Measurements from ENCODE around the gene TDRD7.

The TDRD7 gene

DNA sequence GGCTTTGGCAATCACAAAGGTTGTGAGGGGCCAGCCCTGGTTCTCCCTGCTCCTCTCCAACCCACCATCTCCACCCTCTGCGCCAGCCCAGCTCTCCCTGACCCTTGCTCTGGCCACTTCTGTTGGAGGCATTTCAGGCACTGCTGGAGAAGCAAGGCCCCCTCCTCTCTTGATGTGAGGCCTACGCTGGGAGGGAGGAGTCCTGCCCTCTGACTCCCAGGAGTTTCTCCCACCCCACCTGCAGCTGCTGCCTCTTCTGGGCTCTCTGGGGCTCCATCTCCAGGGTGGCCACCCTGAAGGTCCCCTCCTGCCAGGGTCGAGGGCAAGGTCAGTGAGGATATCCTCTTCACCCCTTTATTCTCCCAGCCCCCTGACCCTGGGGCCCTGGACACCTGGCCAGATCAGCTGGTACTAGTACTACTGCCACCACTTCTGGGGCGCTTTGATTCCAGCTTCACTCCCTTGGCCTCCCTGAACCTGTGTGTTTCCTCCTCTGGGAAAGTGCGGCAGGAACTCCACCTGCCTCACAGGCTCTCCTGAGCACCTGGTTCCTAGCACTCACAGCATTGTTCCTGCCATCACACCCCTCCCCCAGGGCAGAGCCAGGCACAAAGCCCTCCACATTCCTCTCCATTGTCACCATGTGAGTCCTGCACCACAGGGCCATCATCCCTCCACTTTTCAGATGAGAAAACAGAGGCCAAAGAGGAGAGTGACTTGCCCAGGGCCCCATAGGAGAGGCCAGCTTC, 23.8 kb upstream of the TDRD7 start:
- DNase-seq: no peak

GRCh38 chr9:97388721-97389238, 23.1 kb upstream of the TDRD7 start:
- DNase-seq: no peak

GRCh38 chr9:97389249-97389648, 22.6 kb upstream of the TDRD7 start:
- no peak for DNase-seq

DNA sequence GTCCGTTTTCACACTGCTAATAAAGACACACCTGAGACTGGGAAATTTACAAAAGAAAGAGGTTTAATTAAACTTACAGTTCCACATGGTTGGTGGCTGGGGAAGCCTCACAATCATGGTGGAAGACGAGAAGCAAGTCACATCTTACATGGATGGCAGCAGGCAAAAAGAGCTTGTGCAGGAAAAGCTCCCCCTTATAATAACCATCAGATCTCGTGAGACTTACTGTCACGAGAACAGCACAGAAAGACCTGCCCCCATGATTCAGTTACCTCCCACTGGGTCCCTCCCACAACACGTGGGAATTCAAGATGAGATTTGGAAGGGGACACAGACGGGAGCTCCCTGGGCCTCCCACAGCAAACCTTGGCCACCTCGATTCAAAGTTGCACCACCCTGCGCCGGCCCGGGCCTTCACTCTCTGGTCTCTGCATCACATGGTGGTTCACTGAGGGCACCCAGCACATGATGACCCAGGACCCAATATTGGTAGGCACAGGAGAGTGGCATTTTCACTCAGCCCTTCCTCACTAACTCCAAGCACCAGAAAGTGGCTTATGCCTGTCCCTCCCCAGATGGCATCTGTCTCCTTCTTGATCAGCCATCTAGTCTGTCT, 21.0 kb upstream of the TDRD7 start:
- DNase-seq: no peak

GRCh38 chr9:97394881-97395280, 17.0 kb upstream of the TDRD7 start:
- no peak for DNase-seq

DNA sequence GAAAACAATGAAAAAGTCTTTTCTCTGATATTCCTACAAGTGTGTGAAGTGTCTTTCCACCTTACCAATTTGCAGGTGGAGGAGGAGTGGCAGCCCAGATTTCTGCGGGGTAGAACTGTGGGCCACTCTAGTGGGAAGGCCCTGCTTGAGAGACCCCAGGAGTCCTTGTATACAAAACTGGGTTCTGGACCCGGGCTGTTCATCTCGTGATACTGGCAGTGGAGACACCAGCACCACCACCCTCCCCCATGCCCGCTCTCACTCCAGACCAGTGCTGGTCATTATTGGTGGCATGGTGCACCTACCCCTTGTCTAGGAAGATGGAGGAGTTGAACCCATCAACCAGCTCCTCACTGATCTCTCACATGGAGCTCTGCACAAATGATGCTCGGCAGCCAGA, 16.2 kb upstream of the TDRD7 start:
- no peak for DNase-seq

- DNase-seq: no peak
Measured at GRCh38 chr9:97396256-97396655, 15.6 kb upstream of the TDRD7 start.

- DNase-seq: no peak
Measured at GRCh38 chr9:97397220-97397619, 14.7 kb upstream of the TDRD7 start.

DNA sequence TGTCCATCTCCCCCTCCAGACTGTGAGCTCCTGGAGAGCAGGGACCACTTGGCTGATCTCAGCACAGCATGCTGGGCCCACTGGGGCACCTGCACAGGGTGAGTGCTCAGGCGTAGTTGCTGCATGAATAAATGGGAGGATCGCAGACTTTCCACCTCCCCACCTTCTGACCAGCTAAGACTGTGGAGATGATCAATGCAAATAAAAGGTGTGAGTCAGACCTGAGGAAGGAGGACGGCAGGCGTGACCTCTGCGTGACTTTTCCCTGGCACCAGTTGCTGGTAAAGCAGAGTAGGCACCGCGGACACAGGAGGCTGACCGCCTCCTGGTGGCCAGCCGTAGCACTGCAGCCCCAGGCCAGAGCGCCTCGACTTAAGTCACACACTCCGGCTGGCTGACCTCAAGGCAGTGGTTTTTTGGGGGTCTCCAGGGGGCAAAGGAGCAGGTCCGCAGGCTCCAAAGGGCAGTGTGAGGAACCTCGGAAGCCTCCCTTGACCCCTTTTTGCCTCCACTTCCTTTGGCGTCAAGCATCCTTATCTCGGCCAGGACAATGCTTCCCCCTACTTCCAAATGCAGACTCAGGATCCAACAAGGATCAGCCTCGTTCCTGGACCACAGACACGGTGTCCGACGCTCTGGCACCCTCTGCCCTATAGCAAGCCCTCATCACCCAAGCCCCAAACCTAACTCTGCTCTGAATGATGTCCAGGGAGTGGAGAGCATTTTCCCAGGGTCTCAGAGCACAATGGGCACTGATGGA, 12.7 kb upstream of the TDRD7 start:
- peak; percentile 68 for DNase-seq

- DNase-seq: no peak
Measured at GRCh38 chr9:97403746-97404316, 8.1 kb upstream of the TDRD7 start.

DNA sequence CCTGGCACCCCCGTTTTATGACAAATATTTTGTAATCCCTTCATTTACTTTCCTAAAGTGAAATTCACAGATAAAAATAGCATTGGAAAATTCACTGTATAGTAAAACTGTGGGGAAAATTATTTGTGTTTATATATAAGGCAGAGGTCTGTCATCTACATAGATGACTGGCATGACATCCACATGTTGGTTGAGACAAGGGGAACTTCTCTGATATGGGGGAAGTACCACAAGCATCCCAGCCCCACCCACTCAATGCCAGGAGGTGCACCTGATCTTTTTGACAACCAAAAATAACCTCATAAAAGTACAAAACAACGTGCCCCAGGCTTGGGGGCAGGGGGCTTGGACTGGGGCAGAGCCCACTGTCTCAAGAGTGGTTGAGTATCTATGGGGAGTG, 6.3 kb upstream of the TDRD7 start:
- no peak for DNase-seq

DNA sequence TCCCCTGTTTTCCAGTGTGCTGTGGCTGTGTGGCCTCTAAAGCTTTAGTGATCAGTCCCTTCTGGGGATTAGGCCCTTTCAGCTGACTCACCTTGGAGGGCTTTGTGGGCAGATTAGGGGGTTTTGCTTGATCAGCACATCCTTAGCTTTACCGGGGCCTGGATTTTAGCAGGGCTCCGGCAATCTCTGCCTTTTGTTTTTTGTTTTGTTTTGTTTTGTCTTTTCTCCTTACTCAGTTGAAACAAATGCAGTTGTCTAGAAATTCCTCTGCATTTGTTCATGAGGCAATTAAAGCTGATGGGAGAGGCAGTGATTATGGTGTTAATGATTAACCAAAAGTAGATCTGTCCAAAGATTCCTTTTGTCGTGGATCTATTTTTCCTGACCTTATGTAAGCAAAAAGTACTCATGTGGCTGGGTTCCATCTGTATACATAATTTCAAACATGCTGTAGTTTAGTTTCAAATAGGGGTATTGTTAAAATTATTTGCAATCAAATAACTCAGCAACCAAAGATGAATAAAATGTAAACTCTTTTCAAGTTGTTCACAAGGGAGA, 5.2 kb upstream of the TDRD7 start:
- no peak for DNase-seq

DNA sequence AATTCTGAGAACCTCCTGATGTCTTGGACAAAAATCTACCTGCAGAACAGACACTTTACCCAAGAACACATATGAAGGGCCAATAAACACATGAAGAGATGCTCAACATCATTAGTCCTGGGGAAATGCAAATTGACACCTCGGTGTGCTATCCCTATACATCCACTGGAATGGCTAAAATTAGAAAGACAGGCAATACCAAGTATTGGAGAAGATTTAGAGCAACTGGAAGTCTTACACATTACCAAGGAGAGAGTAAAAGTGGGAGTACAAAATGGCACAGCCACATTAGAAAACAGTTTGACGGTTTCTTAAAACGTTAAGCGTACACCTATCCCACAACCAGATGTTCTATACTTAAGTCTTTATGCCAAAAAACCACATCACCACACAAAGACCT, 3.3 kb upstream of the TDRD7 start:
- no peak for DNase-seq

DNA sequence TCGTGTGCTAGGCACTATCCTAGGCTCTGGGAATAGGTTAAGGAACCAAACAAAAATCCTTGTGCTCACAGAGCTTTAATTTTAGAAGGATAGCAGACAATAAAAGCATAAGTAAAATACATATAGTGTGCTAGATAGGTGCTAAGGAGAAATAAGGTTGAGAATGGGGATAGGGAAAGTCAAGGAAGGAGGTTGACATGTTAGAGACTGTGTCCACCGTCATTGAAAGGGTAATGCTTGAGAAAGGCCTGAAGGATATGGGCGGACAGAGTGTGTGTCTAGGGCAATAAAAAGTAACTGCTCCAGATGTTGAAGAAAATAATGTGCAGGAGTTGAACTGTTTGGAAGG, 482 bp upstream of the TDRD7 start:
- no peak for DNase-seq

DNA sequence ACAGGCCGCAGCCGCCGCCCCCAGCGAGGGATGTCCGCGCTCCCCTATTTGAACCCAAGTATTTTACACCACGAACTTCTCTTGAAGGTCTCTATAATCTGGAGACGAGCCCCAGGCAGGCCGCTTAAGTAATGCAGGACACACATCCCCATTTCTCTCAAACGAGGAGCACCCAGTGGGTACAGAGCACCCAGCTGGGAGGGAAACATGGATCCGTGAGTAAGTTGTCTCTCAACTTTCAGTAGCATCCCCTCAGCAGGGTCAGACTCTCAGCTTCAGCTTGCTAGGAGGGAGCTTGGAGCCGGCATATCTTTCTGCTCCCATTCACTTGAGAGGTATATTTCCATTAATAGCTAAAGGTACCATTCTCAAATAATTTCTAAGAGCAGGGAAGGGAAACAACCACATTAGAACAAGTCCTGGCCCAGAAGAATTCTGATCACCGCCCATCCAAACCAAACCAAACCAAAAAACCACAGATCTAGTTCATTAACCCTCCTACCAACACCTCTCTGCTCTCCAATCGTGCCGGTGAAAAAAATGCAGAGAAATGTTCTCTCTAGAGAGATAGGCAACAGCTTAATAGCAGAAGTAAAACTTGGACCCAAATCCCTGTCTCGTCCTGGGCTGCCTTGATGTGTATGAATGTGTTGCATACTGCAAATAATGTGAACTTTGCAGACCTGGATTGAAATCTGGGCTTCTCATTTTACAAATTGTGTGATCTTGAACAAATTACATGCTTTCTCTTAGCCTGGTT, 910 bp downstream of the TDRD7 start:
- no peak for DNase-seq

GRCh38 chr9:97413462-97413861, 1.6 kb downstream of the TDRD7 start:
- no peak for DNase-seq

DNA sequence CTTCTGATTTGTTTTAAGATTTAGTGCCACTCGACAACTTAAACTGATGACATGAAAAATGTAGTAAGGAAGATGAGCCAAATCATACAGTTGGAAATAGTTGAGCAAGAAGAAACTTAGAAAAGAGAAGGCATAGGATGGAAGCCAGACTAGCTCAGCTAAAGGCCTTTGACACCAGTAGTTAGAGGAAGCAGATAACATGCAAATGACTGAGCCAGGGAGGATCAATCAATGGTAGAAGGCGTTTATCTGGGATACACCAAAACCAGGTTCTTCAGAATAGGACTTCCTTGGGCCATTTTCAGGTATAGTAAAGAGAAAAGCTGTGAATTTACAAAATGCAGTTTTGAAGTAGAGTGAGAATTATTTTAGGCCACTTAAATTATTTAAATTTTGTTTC, 3.2 kb downstream of the TDRD7 start:
- DNase-seq: no peak

- DNase-seq: no peak
Measured at GRCh38 chr9:97418880-97419279, 7.0 kb downstream of the TDRD7 start.

DNA sequence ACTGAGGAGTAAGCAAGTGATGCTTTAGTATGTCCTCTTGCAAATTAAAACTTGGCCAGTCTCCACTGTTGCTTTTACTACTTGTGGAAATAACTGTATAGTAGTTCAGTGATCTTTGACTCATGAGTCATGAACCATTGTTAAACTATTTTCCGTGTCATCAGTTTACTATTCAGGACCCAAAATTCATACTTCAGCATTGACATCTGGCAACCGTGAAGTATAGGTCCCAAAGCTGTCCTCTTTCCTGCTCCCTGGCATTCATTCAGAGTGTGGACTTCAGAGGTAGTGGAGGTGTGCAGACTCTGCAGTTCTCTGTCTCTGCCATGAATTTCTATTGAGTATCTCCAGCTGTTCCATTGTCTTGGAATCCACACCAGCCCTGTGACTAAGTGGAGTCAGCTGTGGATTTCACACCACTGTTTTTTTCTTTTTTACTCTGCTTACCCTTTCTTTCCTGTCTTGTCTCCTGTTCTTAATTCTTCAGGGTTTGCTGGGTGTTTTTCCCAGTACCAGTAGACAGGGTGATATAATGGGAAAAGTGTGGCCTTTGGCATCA, 7.5 kb downstream of the TDRD7 start:
- DNase-seq: no peak

DNA sequence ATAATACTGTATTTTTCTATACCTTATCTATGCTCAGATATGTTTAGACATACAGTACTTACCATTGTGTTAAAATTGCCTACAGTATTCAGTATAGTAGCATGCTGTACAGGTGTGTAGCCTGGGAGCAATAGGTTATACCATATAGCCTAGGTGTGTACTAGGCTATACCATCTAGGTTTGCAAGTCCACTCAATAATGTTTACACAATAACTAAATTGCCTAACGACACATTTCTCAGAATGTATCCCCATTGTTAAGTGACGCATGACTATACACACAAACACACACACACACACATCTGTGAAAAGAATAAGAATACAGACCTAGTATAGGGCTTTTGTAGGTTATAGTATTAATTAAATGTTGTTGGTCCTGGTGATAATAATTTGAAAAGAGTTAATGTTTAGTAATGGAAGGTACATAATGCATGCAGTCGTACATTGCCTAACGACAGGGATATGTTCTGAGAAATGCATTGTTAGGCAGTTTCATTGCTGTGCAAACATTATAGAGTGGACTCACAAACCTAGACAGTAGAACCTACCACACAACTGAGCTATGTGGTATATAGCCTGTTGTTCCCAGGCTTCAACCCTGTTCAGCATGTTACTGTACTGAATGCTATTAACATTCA, 13.6 kb downstream of the TDRD7 start:
- no peak for DNase-seq

DNA sequence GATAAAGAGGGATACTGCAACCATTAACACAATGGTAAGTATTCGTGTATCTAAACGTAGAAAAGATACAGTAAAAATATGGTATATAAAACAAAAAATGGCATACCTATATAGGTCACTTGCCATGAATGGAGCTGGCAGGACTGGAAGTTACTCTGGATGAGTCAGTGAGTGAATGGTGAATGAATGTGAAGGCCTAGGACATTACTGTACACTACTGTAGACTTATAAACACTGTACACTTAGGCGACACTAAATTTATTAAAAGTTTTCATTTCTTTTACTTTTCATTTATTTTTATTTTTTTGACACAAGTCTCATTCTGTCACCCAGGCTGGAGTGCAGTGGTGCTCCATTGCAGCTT, 14.1 kb downstream of the TDRD7 start:
- no peak for DNase-seq

DNA sequence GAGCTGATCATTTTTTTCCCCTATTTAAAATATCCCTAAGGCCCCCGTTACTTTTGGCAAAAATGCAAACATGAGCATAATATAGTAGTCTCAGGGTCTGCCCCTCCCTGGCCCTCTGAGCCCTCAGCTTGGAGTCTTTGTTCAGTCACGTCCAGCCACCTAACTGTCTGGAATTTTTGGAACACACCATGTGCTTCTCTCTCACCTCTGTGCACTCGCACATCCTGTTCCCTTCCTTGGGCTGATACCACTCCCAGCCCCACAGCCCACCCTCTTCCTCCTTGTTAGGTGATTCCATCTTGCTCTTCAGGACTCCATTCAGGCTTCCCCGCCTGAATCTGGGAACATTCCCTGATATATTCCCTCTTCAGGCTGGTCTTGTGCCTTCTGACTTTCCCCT, 16.0 kb downstream of the TDRD7 start:
- DNase-seq: no peak

Measured in activated naive CD4-positive, alpha-beta T cell treated with anti-CD3 and anti-CD28 coated beads, Interleukin-2, amount 50 U/mL, for 16 hours (primary cell).